NCI-H82 (cell line): ENCODE results near the gene IDNK.
A peak's percentile ranks its signal among the peaks of the same experiment; 100 is the strongest.

Source experiments
- DNase-seq: peaks from one replicate; lab custom pipeline; 2025; lab: John Stamatoyannopoulos, UW

Gene IDNK

GRCh38 chr9:83633676-83634075 lies 10.7 kb downstream of the IDNK start:
- DNase-seq: no peak

DNA sequence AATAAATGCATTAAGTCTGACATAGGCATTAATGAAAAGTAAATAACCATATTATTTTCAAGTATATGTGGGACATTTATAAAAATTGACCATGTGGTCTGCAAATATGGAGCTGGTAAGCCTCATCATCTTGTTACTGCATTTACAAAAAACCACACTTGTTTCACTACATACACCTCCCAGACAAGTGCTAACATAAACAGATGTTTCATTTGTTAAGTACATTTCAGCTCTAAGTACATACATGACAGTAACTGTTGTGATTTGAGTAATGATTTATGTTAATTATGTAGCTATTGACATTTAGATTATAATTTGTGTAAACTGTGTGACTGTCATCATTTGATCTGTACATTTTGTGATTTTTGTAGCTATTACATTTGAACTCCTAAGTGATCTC lies 13.9 kb downstream of the IDNK start:
- no peak for DNase-seq

- no peak for DNase-seq
Observed at GRCh38 chr9:83637389-83637788, 14.4 kb downstream of the IDNK start.

DNA sequence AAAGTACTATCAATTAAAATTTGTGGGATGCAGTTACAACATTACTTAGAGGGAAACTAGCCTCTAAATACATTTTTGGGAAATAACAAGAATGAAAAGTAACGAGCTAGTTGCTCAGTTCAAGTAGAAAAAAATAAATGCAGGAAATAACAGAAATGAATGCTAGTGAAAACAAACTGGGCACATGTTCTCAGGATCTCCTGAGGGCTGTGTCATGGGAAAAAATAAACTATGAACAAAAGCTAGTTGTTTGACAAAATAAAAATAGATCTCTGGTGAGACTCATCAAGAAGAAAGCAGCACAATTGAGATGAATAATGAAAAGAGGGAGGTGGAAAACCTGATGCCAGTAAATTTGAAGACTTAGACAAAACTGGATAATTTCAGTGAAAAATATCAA lies 16.3 kb downstream of the IDNK start:
- DNase-seq: no peak

- peak; percentile 6 for DNase-seq
Observed at GRCh38 chr9:83642793-83643192, 19.9 kb downstream of the IDNK start.

- no peak for DNase-seq
Observed at GRCh38 chr9:83646500-83647239, 23.7 kb downstream of the IDNK start.

DNA sequence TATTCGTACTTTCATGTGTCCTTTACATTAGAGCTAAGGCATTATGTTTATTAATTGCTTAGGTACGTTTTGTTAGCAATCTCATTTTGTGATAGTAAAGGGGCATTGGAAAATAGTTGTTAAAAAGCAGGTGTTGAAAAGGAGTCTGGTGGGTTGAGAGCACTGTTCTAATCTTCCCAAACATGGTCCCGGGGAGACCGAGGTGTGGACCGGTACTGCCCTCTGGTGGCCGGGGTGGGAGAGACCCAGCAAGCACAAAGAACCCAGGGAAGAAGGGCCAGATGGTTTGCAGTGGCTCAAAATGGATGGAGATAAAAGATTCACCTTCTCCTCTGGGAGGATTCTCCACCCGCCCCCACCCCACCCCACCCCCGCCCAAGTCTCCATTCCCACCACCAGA lies 26.1 kb downstream of the IDNK start:
- DNase-seq: peak; percentile 82

- peak; percentile 69 for DNase-seq
Observed at GRCh38 chr9:83649515-83649914, 26.6 kb downstream of the IDNK start.

DNA sequence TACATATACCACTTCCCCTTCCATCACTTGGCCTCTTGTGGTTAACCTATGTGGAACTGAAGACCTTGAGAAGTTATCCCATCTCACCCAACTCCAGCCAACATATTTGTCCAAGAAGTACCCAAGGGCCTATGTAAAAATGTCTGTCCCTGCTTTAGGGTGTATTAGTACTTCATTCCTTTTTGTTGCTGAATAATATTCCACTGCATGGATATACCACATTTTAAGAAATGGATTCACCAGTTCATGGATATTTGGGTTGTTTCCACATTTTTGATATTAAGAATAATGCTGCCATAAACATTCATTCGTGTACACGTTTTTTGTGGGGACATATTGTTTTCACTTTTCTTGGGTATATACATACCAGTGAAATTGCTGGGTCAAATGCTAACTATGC lies 28.6 kb downstream of the IDNK start:
- DNase-seq: no peak

GRCh38 chr9:83652433-83652832 lies 29.5 kb downstream of the IDNK start:
- no peak for DNase-seq

DNA sequence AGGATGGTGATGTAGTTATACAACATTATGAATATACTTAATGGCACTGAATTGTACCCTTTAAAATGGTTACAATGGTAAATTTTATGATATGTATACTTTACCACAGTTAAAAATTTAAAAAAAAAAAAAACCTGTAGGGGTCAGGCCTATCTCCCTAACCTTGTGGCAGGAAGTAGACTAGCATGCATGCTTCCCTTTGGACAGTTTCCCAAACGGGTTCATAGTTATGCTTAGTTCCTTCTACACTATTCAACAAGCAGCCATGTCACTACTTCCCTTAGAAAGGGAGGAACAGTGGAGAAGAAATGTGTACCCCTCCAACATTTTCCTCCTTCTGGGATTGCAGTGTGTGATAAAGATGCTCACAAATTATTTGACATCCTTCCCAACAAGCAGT lies 32.5 kb downstream of the IDNK start:
- DNase-seq: no peak

DNA sequence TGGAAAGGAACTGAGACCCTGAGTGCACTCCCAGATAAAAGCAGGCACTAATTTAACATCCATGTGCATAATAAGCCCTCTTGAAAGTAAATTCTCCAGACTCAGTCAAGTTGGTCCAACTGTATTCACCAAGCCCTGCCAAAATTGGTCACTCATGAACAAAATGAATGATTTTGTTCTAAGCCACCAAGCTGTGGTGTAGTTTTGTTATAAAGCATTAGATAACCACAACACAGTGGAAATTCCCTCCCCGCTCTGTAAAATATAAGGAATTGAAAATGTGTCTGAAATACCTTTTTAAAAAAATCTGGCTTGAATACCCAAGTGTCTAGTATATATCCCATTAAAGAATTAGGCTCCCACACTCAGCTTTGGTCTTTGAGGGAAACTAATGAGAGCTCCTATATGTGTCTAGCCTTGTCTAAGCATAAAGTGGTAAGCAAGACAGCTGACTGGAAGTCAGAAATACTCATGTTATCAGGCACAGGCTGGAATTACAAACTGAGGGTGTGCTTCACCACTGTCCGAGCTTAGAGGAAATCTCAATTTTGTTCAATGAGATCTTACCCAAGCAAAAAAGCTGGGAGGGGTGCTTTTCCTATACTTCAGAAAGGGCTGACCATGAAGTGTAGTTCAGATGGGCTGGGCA lies 33.2 kb downstream of the IDNK start:
- DNase-seq: no peak

- DNase-seq: no peak
Observed at GRCh38 chr9:83656952-83657351, 34.0 kb downstream of the IDNK start.

DNA sequence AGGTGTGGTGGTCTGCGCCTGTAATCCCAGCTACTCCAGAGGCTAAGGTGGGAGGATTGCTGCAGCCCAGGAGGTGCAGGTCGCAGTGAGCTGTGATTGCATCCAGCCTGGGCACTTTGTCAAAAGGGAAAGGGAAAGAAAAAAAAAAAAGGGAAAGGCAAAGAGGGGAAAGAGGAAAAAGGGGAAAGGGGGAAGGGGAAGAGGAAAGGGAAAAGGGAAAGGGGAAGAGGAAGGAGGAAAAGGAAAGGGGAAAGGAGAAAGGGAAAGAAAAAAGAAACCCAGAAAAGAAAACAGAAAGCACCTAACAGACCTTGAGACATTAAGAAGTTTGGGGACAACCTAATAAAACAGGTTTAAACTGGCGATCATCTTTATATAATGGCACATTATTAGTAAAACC lies 40.0 kb downstream of the IDNK start:
- DNase-seq: no peak

GRCh38 chr9:83665580-83666200 lies 42.7 kb downstream of the IDNK start:
- DNase-seq: no peak

DNA sequence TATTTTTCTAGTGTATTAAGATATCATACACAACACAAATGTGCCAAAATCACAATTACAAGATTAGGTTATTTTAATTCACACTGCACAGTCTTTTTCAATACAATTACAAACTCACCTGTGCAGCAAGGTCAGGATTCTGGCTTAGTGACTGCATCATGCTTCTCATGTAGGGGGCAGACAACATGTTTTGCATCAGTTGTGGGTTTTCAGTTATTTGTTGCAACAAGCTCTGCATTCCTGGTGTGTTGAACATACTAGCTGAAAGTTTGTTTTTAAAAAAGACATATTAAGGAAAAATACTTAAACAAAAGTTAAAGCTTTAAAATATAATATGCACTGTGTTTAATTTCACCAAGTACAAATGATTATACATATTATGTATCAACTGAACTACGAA lies 46.1 kb downstream of the IDNK start:
- DNase-seq: no peak

GRCh38 chr9:83670381-83670780 lies 47.4 kb downstream of the IDNK start:
- no peak for DNase-seq

DNA sequence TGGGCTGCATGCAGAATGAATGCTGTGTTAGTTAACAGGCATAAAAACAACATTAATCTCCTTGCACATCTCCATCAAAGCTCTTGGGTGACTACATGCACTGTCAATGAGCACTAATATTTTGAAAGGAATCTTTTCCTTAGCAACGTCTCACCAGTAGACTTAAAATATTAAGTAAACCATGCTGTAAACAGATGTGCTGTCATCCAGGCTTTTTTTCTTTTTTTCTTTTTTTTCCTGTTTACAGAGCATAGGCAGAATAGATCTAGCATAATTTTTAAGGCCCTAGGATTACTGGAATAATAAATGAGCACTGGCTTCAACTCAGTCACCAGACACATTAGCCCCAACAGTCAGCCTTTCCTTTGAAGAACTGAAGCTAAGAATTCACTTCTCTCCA lies 48.5 kb downstream of the IDNK start:
- no peak for DNase-seq

DNA sequence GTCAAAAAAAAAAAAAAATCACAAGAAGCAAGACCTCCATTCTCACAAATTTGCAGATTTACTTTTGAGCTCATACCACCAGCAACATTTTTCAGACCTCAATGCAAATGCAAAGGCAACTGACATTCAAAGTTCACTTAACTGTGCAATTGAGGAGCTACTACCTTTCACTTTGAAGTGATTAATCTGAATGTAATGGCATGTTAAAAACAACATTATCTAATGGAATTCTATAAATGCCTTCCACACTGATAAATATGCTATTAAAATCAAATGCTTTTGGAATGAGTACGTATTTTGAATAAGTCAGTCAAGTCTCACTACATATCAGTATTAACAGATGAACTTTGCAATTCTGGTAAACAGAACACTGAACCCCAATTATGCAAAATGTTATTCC lies 52.5 kb downstream of the IDNK start:
- no peak for DNase-seq

DNA sequence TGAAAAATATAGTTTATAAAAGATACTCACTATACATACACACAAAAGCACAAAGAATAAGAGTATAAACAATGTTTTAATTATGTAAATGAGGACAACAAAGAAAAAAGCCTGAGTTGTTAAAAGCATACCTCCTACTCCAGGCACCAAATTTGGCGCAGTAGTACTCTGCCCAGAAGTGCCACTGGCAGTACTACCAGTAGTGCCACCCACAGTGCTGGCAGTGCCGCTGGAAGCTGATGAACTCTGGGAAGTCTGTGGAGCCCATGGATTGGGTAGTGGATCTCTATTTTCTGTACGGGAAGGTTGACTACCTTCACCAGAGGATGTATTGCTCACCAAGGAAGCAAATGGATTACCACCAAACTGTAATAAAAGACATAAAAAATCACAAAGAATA lies 54.7 kb downstream of the IDNK start:
- no peak for DNase-seq

DNA sequence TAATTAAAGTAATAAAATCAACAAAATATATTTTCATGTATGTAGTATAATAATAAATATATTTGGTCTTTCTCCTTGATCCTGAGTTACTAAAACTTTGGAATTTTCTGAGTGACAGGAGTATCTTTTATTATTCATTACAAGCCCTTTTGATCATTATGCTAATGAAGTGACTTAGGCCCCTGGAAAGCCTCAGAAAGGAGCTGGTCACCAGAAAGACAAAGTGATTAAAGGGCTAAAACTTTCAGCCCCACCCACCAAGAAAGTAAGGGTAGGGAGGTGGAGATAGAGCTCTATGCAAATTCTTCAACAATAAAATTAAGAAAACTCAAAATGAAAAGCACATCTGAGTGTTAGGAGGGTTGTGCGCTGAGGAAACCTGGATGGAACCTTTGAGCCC lies 57.3 kb downstream of the IDNK start:
- DNase-seq: no peak

GRCh38 chr9:83681490-83681889 lies 58.5 kb downstream of the IDNK start:
- no peak for DNase-seq

DNA sequence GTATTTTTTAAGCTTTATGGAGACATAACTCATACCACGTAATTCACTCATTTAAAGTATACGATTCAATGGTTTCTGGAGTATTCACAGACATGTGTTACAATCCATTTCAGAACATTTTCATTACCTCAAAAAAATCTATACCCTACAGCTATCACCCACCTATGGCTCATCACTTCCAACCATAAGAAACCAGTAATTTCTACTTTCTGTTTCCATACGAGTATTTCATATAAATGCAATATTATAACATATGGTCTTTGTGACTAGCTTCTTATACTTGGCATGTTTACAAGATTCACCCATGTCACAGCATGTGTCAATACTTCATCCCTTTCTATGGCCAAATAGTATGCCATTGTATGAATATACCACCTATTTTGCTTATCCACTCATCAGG lies 66.0 kb downstream of the IDNK start:
- DNase-seq: no peak

DNA sequence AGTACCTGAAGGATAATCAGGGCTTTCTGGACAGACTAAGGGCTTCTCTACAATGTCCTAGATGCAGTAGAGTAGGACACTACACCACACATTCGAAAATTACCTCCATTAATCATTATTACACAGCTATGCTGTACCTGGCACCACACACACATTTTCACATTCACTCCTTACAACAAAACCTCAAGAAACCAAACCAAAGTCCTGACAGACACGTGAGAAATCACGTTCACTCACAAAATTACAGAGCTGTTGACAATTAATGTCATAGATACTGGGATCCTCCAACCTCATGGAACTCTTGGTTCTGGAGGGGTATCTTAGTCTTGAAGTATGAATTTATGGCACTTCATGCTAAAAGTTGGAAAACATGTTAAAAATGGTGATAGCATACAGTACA lies 68.5 kb downstream of the IDNK start:
- DNase-seq: no peak
